Bone marrow (tissue), 2 donors: ENCODE measurements around the gene NUMB.
"Not testable (repeated sequence)": the region's sequence is repeated elsewhere in the genome, so short reads cannot be mapped to it uniquely, and the experiment has no call there.

Experiments
- DNase-seq, 2 donors: peaks; one replicate each; lab custom pipeline; 2025; lab: John Stamatoyannopoulos, UW

Gene NUMB

DNA sequence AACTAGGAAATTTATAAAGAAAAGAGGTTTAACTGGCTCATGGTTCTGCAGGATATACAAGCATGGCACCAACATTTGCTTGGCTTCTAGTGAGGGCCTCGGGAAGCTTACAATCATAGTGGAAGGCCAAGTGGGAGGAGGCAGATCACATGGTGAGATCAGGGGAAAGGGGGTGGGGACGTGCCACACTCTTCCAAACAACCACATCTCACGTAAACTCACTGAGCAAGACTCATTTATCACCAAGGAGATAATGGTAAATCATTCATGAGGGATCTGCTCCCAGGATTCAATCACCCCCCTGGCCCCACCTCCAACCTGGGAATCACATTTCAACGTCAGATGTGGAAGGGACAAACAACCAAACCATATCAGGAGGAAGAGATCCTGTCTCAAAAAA is 35.8 kb downstream of the NUMB start:
- DNase-seq, result no peak

DNA sequence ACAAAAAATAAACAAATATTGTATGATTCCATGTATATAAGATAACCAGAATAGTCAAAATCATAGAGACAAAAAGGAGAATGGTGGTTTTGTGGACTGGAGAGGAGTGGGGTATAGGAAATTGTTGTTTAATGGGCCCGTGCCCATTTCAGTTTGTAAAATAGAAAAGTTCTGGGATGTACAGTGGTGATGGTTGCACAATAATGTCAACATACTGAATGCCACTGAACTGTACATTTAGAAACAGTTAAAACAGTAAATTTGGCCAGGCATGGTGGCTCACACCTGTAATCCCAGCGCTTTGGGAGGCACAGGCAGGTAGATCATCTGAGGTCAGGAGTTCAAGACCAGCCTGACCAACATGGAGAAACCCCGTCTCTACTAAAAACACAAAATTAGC is 40.1 kb downstream of the NUMB start:
- DNase-seq, result no peak

DNA sequence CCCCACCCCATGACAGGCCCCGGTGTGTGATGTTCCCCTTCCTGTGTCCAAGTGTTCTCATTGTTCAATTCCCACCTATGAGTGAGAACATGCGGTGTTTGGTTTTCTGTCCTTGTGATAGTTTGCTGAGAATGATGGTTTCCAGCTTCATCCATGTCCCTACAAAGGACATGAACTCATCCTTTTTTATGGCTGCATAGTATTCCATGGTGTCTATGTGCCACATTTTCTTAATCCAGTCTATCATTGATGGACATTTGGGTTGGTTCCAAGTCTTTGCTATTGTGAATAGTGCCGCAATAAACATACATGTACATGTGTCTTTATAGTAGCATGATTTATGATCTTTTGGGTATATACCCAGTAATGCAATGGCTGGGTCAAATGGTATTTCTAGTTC is 52.1 kb downstream of the NUMB start:
- DNase-seq, result not testable (repeated sequence)

GRCh38 chr14:73403181-73403752 is 55.1 kb downstream of the NUMB start:
- DNase-seq, result no peak

- DNase-seq, result no peak
These were observed 55.8 kb downstream of the NUMB start for GRCh38 chr14:73402579-73402978.

DNA sequence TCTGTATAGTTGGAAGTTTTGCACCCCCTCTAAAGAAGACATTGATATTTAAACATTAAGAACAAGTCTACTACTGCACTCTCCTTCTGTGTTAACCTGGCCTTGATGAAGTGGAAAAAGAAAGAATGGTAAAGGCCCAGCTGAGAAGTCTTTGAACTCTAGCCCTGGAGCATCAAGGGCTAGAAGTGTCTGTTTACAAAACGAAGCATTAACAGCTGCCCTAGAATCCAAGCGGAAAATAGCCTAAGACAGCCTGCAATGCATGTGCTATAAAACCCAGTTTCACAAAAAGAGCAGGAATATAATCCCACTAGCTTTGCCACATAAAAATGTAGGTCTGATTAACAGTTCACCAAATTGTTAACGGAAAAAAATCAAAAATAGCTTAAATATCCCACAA is 60.5 kb downstream of the NUMB start:
- no peak for DNase-seq

DNA sequence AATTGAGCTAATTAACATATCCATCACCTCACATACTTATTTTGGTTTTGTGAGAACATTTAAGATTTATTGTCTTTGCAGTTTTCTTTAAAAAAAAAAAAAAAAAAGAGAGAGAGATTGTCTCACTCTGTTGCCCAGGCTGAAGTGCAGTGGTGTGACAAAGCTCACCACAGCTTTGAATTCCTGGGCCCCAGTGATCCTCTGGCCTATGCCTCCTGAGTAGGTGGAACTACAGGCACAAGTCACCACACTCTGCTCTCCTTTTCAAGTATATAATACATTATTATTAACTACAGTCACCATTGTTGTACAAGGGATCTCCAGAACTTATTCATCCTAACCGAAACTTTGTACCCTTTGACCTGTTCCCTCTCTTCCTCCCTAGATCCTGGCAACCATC is 64.0 kb downstream of the NUMB start:
- DNase-seq, result no peak

- no peak for DNase-seq
These were observed 65.0 kb downstream of the NUMB start for GRCh38 chr14:73393375-73393774.

DNA sequence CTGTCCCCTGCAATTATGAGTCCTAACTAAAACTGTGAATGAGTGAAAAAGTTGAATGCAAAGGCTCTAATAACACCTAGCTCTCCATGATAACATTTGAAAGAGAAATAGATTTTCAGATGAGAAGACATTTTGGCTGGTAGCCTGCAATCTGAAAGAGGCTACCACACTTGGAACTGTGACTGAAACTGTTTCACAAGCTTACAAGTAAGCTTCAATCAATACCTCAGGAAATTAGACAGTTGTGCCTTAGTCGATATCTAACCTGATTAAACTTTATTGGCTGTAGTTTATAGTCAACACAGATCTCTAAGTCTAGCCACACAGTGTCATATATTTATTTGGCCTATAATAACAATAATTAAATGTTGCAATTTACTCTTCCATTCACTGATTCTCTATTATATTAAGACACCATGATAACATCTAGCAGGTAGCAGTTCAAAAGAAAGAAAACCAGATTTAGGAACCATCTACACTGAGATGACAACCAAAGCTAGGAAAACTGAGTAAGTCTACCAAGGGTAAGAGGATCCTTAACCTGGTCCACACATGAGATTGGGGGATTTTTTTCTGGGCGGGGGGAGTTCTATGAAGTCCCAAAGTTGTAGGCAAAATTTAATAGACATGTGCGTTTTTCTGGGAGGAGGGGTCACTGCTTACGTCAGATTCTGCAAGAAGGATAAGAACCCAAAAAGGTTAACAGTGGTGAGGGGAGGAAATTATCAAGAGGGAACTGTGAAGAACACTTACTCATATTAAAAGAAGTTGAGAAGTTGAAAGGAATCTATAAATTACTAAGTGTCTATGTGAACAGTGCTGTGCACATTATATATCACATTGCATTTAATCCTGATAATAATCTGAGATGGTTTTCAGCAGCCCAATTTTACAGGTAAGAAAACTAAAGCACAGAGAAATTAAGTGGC is 65.8 kb downstream of the NUMB start:
- DNase-seq, result no peak

DNA sequence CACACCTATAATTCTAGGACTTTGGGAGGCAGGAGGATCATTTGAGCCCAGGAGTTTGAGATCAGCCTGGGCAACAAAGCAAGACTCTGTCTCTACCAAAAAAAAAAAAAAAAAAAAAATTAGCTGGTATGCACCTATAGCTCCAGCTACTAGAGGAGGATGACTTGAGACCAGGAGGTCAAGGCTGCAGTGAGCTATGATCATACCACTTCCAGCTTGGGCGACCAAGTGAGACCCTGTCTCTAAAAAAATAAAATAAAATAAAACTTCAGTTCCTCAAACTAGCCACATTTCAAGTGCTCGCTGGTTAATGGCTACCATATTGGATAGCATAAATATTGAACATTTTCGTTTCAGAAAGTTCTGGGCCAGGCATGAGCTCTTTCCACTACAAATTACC is 70.5 kb downstream of the NUMB start:
- not testable (repeated sequence) for DNase-seq

GRCh38 chr14:73386342-73386741 is 72.0 kb downstream of the NUMB start:
- no peak for DNase-seq

GRCh38 chr14:73385021-73385420 is 73.3 kb downstream of the NUMB start:
- DNase-seq, result not testable (repeated sequence)

- DNase-seq, result no peak
These were observed 75.0 kb downstream of the NUMB start for GRCh38 chr14:73383356-73383755.

DNA sequence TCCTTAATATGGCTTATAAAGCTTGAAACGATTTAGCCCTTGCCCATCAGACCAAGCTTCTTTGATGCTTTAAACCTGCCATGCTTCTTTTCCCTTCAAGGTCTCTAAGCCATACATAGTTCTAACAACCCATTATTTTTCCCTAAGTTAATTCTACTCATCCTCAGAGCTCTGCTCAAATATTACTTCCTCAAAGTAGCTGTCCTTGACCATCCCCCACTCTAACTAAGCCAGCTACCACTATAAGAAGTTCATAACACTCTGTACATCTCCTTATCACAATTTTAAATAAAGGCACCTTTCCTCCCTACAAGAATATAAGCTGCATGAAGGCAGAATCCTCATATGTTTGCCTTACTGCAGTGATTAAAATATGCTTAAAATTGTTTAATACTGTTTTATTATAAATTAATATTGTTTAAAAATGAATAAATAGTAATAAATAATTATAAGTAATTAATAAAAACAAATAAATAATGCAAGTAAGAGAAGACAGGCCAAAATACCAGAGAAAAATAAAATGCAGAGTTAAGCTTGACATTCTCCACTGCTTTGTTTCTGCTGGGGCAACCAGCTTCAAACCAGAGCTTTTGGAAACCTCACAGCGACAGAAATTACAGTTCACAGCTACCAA is 76.8 kb downstream of the NUMB start:
- peak in 1 of 2 donors; percentile 27 for DNase-seq

GRCh38 chr14:73376585-73376984 is 81.8 kb downstream of the NUMB start:
- DNase-seq, result no peak

DNA sequence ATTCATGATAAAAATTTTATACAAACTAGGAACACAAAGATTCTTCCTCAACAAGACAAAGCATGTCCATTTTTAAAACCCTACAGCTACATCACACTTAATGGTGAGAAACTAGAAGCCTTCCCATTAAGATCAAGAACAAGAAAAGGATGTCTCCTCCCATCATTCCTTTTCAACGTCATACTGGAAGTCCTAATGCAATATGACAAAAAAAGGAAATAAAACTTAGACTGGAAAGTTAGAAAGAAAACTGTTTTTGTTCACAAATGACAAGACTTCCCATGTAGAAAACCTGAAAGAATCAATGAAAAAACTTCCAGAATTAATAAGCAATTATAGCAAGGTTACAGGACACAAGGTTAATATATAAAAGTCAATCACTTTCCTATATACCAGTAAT is 82.5 kb downstream of the NUMB start:
- DNase-seq, result no peak

GRCh38 chr14:73374218-73374617 is 84.1 kb downstream of the NUMB start:
- DNase-seq, result no peak

DNA sequence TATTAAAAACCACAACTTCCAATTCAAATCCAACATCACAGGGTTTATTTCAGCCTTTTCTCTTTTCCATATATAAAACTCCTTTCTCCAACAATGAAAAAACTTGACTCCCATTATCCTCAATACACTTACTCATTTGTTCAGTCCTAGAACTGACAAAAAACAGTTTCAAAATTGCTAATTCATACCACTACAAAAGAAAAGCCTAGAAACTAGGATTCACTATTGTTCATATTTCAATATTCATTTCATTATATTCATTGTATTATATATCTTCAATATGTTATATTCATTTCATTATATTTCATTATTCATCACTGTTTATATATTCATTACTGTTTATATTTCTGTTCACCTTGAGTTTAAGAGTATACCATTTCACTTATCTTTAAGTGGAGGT is 85.8 kb downstream of the NUMB start:
- DNase-seq, result no peak

GRCh38 chr14:73370561-73370960 is 87.8 kb downstream of the NUMB start:
- DNase-seq, result no peak

GRCh38 chr14:73369428-73369827 is 88.9 kb downstream of the NUMB start:
- DNase-seq, result peak in 1 of 2 donors; percentile 42

GRCh38 chr14:73368616-73369015 is 89.7 kb downstream of the NUMB start:
- DNase-seq, result no peak

DNA sequence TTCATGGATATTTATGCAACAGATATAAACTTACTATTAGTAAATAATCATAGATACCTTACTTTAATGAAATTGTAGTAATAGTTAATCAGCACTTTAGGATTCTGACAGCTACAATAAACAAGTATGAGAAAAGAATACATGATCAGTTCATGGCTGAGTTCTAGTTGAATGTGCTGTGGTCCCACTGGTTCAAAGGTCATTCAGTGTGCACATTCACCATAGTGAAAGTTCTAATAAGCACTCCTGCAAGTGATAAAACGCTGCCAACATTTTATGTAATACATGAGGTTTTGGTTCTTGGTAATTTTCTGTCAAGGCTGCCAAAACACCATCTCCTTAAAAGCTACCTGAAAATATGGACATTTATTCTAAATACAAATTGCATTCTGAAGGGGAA is 92.6 kb downstream of the NUMB start:
- no peak for DNase-seq

DNA sequence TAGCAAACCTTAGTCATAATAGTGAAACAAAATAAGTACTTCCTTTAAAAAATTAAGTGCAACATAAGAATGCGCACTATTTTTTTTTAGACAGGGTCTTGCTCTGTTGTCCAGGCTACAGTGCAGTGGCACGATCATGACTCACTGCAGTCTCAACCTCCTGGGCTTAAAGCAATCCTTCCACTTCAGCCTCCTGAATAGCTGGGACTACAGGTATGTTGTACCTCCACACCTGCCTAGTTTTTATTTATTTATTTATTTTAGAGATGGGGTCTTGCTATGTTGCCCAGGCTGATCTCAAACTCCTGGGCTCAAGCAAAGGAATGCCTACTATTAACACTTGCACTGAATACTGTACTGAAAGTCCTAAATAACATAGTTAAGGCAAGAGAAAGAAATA is 93.8 kb downstream of the NUMB start:
- DNase-seq, result no peak
